ENCODE data around the gene BSPH1.
"Not testable (repeated sequence)": the region's sequence is repeated elsewhere in the genome, so short reads cannot be mapped to it uniquely, and the experiment has no call there.

The BSPH1 gene

GRCh38 chr19:47920107-47920506 is 71.9 kb downstream of the BSPH1 start:
- H3K4me1 ChIP-seq (ENCODE audit: control insufficient read depth, insufficient read depth, low read length); H3K4me3 ChIP-seq (ENCODE audit: low read depth, low read length); H3K9me3 ChIP-seq (ENCODE audit: control insufficient read depth, insufficient read depth, low read depth, low read length); H3K9ac ChIP-seq (ENCODE audit: low read length); H3K27me3 ChIP-seq (ENCODE audit: control insufficient read depth, insufficient read depth, low read length); H3K27ac ChIP-seq (ENCODE audit: low read depth, low read length); H3K36me3 ChIP-seq (ENCODE audit: control insufficient read depth, insufficient read depth, low read length): not testable (repeated sequence)

All from HUES6 (cell line).